Activated CD8-positive, alpha-beta memory T cell treated with anti-CD3 and anti-CD28 coated beads, Interleukin-2, amount 50 U/mL, for 48 hours (primary cell): ENCODE measurements around the gene CSNK1G3.
"Not testable (repeated sequence)": the region's sequence is repeated elsewhere in the genome, so short reads cannot be mapped to it uniquely, and the experiment has no call there.

Source experiments
- DNase-seq: peaks from one replicate; pipeline ENCODE4 v3.0.0-alpha.2; 2020

CSNK1G3 gene

DNA sequence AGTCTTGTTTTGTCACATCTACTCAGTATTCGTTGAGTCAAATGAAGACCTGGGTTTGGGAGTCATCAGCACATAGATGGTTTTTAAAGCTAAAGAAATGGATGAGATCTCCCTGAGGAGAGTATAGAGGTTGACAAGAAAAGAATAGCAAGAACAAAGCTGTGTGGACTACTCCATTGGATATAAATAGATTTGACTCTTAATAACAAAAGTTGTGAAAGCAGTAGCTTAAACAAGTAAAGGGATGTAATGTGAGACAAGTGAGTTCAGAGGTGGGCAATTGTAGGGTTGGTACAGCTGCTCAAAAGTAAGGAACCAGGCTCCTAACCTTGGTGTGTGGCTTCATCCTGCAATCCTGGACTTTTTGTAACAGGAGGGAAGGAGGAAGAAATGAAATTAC, 49.3 kb downstream of the CSNK1G3 start:
- DNase-seq: no peak

DNA sequence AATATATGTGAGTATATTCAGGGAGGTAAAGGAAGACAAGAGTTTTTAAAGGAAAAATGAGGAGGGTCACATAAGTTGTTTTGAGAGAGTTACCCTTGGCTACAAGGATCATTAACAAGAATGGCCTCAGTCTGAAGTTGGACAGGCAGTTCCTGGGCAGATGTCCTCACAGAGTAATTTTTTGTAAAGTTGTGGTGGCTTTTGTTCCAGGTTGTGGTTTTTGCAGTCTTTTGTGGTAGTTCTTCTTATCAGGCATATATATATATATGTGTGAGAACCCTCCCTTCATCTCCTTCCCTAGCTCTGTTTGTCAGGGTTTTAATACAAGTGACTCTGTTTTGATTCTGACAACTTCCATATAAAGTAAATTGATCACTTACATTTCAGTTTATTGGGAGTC, 60.0 kb downstream of the CSNK1G3 start:
- DNase-seq: no peak

DNA sequence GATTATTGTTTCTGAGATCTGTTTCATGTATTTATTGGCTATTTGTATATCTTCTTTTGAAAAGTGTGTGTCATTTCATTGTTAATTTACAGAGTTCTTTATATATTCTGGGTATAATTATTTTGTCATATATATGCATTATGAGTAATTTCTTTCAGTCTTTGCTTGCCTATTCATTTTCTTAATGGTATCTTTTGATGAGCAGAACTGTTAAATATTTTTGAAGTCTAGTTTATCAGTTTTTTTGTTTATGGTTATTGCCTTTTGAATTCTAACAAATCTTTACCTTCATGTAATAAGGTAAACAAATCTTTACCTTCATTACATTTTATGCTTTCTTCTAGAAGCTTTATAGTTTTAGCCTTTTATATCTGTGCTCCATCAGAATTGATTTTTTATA, 66.4 kb downstream of the CSNK1G3 start:
- no peak for DNase-seq

DNA sequence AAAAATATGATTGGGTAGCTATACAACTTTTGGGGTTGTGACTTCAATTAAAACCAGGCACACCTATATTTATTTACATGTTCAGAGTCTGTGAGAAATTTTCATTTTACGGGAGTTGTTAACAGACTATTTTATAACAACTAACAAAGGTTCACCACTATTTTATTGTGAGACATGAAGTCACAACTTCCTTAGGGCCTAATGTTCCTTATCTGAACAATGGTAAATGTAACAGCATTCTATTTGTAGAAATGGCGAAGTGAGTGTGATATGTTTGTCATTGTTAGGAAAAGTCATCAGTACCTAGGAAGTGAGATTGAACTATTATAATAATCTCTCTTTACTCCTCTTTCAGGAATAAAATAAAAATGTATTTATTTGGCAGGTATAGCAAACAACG, 67.4 kb downstream of the CSNK1G3 start:
- DNase-seq: no peak

DNA sequence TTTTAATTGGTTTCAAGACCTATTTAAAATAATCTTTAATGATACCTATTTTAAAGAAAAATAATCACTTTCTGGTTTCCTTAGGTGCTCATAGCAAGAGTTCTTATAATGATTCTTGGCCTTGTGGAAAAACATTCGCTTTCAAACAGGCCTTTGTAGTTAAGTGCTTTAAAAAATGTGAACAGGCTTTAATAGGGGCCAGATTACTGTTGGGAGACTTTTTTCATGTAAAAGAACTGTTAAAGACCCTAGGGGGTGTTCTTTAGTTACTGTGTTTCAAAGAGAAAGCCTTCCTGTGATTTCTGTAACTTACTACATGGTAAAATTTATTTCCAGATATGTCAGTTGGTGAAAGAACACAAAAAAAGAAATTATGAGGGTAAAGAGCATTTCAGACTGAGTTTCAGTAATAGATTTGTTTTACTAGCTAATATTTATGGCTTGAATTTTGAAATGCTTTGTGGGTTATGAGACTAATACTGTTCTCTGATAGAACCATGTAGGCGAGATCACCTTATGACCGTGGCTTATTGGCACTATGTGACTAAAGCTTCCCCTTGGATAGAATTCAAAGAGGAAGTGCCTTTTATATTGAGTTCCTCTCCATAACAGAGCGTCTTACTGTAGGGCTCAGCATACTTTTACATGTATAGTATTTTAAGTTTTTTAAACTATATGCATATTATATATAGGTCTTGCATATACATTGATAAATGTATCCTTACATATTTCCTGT, 70.7 kb downstream of the CSNK1G3 start:
- no peak for DNase-seq

DNA sequence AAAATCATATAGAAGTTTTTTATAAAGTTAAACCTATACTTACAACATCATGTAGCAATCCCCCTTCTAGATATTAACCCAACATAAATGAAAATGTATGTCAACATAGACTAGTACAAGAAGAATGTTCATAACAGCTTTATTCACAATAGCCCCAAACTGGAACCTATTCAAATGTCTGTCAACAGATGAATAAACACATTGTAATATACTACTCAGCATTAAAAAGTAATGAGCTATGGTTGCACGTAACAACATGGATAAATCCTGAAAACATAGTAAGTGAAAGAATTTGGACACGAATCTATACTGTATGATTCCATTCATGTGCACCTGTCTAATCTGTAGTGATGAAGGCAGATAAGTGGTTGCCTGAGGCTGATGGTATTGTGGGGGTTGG, 73.9 kb downstream of the CSNK1G3 start:
- DNase-seq: no peak

DNA sequence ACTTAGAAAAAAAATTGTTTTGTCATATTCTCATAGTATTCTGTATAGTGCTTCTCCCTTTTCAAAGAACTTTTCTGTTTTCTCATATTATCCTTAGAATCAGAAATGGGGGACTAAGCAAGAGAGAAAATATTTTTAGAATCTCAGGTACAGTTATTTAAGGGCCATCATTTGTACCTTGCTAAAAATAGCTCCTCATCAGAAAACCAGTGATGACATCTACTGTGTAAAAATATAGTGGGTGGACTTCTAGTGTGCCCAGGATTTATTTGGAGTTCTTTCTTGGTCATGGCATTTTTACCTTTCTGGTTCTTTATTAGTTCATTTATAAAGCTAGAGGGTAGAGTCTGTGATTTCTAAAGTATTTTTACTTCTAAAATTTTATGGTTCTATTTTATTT, 82.5 kb downstream of the CSNK1G3 start:
- no peak for DNase-seq

DNA sequence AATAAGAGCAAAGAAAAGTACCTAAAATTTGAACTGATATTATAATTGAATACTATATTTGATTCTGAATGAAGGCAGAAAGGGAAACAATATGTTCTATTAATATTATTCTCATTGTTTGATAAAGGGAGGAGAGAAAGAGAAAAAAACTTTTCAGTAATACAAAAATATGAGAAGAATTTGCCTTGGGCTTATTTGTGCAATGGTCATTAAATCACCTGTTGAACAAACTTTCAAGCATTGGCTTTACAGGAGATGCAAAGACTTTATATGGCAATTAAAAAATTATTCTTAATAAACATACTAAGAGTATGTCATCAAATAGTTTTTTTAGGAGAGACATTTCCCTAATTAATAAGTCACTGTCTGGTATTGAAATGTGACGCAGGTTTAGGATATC, 85.0 kb downstream of the CSNK1G3 start:
- no peak for DNase-seq

DNA sequence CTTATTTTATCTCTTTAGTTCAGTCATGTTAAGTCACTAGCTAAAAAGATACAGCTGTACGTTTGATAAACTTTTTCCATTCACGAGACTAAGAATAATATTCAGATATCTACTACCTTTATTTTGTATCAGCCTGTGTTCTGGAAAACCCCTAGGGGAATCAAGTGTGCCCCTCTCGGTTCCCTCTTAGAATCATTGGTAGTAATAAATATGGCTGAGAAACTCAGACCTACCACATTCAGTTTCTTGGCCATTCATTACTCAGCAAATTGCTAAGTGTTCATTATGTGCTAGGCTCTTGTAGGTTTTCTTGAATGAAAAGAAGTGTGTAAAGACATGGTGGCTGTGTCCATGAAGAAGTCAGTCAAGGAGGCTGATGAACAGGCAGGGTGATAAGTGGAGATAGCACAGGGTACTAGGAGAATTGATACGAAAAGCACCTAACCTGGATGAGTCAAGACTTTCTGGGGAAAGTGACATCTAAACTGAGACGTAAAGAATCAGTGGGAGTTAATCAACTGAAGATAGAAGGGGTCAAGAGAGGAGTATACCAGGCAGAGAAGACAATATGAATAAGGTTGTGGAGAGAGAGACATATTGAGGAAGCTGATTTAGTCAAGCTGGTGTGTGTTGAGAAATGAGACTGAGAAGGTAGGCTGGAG, 86.2 kb downstream of the CSNK1G3 start:
- no peak for DNase-seq

DNA sequence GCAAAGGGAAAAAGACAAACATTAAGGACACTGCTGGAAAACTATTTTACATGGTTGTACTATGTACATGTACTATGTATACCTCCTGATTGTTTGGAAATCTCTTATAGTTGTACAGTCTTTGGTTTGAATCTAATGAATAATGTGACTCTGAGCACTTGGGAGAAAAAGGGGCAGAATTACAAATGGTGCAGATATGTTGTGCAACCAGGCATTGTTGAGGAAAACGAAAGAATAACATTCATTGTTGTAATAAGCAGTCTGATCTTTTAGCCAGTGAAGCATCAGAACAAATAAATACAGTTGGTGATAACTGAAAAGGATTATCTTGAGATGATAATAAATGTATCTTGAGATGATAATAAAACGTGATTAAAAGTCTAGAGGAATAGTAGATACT, 87.2 kb downstream of the CSNK1G3 start:
- no peak for DNase-seq

DNA sequence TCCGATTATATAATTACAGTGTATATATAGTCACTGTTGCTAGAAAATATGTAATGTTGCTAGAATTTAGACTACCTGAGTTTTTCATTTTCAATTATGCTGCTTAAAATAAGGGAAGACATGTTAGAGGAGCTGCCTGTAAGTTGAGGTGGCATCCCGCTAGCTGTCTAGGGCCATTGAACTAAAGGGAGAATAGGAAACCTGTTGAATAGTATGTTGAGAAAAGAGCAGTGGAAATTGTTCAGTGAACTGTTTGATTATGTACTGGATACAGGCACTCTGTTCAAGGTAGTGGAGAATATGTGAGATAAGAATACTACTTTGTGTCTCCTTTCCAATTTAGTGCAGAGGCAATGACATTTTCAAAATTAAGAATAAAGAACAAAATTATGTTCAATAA, 89.6 kb downstream of the CSNK1G3 start:
- DNase-seq: no peak

DNA sequence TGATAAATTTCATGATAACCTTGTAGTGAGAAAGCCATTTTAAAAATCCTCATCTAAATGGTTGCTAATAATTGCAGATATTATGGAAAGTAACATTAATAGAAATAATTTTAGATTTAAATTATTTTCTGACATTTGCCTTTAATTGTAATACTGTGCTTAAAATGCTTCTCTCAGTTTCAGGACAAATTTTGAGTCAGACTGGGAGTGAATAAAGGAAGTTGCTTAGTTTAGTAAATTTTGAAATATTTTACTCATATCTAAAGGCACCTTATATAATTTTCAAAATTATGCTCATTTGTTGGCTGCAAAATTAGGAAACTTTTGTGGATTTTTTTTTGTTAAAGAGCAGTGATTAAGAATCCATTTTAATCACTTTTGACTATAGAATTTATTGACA, 93.8 kb downstream of the CSNK1G3 start:
- no peak for DNase-seq

DNA sequence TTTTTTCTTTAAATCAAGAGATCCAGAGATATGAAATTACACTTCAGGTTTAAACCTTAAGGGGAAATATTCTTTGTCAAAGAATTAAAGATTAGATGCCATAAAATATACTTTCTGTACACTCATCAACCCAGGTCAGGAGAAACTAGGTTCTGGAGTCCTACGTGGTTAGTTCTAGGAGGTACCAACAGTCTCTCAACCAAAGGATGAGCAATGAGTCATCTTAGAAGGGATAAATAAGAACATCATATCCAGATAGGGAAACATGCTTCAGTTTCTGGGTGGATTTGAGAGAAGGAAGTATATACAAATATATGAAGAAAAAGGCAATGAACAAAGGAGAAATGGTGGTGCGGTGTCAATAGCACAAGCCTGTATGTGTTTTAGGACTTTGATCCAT, 98.2 kb downstream of the CSNK1G3 start:
- DNase-seq: no peak

DNA sequence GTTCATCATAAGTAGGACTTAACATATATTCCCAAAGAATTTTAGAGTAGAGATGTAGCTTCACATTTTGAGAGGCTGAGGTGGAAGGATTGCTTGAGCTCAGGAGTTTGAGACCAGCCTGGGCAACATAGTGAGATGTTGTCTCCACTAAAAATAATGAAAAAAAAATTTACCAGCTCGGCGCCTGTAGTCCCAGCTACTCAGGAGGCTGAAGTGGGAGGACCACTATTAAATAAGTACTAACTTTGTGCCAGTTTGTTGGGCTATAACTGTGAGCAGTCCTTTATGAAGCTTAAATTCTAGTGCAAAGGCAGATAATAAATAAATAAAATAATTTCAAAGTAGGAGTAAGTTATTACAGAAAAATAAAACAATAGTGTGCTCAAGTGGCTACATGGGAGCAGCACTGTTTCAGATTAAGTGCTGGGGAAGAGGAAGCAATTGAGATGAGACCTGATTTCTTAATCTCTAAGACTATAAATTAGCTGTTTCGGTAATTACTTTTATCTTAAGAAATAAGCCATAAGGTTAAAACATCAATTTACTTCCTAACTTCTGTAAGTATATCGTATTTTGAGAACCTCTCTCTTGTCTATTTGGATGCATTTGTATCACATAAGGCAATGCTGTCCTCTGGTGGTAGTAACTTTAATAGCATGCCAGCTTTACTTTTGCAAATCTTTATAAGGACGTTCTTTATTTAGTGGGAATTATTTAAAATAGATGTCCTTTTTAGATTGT, 98.9 kb downstream of the CSNK1G3 start:
- no peak for DNase-seq

DNA sequence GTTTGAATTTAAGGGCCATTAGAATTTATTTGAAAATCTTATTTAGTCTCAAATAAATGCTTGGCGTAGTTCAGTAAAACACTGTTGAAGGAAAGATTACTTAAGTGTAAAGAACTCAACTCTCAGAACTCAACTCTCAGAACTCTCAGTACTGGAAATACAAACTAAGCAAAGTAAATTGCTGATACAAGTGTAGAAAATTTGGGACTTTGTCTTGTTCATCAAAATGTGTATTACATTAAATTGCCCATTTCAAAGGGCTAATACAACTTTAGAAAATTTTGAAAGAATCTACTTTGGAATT, 99.4 kb downstream of the CSNK1G3 start:
- no peak for DNase-seq

DNA sequence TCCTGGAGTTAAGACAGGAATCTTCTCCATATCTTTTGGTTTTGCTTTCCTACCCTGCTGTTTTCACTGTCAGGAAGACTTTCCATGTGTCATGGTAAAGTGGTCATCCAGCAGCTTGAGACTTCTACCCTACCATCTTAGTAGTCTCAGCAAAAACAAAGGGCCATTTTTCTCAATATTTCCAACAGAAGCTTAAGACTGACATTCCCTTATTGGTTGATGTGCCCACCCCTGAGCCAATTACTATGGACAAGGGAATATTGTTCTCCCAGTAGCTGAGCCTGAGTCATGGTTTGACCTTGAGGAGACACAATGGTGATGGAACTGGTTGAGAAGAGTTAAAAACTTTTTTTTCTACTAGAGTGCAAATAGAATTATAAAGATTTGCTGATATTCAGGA, 105.6 kb downstream of the CSNK1G3 start:
- DNase-seq: no peak

DNA sequence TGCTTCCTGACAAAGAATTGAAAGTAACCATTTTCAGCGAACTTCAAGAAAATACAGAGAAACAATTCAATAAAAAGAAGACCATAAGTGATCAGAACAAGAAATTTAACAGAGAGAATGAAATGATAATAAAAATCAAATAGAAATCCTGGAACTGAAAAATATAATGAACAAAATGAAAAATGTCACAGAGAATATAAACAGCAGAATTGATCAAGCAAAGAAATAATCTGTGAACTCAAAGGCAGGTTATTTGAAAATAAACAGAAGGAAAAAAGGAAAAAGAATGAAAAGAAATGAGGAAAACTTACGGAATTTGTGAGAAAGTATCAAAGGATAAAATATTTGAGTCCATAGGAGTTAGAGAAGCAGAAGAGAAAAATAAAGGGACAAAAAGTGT, 114.1 kb downstream of the CSNK1G3 start:
- DNase-seq: no peak

DNA sequence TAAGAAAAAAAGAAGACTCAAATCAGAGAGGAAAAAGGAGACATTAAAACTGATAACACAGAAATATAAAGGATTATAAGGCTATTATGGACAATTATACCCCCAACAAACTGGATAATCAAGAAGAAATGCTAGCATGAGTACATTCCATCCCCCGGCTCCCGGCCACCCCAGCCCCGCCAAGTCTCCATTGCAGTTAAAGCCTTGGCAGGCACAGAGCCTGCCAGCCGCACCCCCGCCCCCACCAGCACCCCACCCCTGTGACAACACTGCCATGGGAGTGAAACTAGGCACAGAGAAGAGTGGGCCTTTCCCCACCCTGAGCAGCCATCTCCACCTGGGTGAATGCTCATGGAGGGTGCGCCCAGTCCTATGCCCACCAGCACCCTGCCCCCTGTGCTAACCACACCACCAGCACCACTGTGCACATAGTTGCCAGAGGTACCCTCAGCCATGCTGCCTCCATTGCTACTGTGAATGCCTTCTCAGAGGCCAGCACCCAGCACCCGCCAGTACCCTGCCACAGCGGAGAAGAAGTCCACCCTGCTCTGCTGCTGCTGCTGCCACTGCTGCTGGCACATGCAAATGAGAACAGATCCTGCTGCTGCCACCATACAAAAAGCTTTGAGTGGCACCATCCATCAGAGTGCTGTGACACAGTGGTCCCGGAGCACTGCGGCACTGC, 117.0 kb downstream of the CSNK1G3 start:
- DNase-seq: no peak

DNA sequence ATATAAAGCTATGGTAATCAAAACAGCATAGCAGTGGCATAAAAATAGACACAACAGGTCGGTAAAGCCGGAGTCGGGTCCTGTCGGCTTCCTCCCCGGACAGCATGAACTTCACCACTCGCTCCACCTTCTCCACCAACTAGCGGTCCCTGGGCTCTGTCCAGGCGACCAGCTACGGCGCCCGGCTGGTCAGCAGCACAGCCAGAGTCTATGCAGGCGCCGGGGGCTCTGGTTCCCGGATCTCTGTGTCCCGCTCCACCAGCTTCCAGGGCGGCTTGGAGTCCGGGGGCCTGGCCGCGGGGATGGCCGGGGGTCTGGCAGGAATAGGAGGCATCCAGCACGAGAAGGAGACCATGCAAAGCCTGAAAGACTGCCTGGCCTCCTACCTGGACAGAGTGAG, 124.0 kb downstream of the CSNK1G3 start:
- no peak for DNase-seq

DNA sequence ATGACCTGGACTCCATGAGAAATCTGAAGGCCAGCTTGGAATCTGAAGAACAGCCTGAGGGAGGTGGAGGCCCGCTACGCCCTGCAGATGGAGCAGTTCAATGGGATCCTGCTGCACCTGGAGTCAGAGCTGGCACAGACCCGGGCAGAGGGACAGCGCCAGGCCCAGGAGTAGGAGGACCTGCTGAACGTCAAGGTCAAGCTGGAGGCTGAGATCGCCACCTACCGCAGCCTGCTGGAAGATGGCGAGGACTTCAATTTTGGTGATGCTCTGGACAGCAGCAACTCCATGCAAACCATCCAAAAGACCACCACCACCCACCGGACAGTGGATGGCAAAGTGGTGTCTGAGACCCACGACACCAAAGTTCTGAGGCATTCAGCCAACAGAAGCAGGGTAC, 125.1 kb downstream of the CSNK1G3 start:
- DNase-seq: not testable (repeated sequence)

DNA sequence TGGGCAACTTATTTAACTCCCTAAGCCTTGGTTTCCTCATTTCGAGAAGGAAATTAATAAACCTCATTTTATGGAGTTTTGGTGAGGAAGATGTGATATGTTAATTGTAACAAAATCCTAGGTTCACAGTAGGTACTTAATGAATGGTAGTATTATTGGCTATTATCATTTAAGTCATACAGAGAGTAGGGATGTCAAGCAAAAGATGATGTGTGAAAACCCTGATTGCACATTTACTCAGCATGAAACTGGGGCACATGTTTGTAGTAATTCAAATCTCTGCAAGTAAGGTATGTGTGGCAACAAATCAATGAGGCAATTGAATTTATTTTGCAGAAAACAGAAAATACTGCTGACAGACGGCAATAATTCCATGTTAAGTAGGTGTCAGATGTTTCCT, 127.3 kb downstream of the CSNK1G3 start:
- no peak for DNase-seq

DNA sequence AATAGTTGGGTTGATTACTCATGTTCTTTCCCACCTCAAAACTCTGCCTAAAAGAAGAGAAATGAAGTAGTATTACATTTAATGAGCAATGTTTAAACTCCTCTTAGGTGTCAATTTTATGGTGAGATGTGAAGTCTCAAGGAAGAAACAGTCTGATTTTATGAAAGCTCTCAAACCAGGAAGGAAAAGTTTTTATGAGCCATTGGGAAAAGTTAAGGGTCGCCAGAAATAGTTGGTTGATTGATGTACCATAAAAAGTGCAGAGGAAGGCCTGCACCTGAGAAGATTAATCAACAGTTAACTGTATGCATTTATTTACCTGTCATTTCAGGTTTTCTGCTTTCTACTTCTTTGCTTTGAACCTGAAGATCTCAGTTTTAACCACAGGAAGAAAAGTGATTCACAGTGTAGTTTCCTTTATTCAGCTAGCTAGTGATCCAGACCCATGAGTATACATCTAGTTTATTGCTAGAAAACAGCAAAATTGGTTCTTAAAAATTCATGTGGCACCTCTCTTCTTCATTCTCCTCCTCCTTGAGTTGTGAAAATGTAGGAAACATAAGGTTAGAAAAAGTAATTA, 133.1 kb downstream of the CSNK1G3 start:
- DNase-seq: no peak

DNA sequence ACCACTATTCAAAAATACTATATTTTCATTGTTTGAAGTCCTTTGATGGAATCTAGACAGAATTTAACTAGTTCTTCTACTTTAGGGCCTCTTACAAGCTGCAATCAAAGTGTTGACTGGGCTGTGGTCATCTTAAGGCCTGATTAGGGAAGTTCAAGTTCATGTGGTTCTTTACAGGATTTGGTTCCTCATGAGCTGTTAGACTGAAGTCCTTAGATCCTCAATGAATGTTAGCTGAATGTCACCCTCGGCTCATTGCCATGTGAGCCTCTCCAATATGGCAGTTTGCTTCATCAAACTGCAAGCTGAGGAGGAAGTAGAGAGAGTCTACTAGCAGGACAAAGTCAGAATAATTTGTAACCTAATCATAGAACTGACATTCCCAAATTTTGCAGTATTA, 135.1 kb downstream of the CSNK1G3 start:
- no peak for DNase-seq

DNA sequence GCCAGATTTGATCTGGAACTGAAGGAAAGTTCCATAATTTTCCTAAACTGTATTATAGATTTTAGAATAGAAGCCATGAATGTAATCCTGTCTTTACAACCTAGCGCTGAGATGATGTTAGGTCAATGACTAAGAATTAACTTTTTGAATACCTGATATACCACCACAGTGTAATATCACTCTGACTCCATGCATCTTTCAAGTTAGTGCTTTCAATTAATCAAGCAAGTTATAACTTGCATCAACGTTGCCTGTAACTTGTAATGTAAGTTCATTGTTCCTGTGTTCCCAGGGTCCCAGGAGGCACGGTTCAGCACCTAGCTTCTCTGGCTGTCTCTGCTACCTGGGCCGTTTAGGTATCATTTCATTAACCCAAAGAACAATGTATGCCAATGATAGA, 139.3 kb downstream of the CSNK1G3 start:
- DNase-seq: no peak
